ENCODE results near the gene CNTN2. TPM values are rescaled to one million over a fixed set of nuclear protein-coding genes. Genes with fewer than 3 reads are reported as not detected.
A peak's percentile ranks its signal among the peaks of the same experiment; 100 is the strongest.

Gene CNTN2
- total RNA-seq, 6 experiments from 2014 or later: not detected

- Mint-ChIP-seq H3K4me3 (no peak overlapping the region), H3K36me3 (ENCODE audit: low read depth) (no peaks in the 10 kb centered on the region), H3K9me3 (no peaks in the 10 kb centered on the region), H3K27me3 (ENCODE audit: insufficient read depth) (peaks cover 32% of the 10 kb centered on the region), H3K27ac (no peak overlapping the region), H3K4me1 (ENCODE audit: low read depth) (no peaks in the 10 kb centered on the region)
- DNase-seq: no peak
- no peak for TF ChIP-seq CTCF (IDR thresholded peaks at IDR 0.05)
Measured at GRCh38 chr1:205061227-205061626, 18.2 kb downstream of the CNTN2 start.

- Mint-ChIP-seq H3K4me3 (no peak overlapping the region), H3K27me3 (ENCODE audit: insufficient read depth) (peaks cover 32% of the 10 kb centered on the region), H3K36me3 (ENCODE audit: low read depth) (no peaks in the 10 kb centered on the region), H3K27ac (no peak overlapping the region), H3K9me3 (no peaks in the 10 kb centered on the region), H3K4me1 (ENCODE audit: low read depth) (no peaks in the 10 kb centered on the region)
- DNase-seq: peak; percentile 51
- peak; percentile 91 for TF ChIP-seq CTCF (IDR thresholded peaks at IDR 0.05)
Measured at GRCh38 chr1:205061665-205062069, 18.7 kb downstream of the CNTN2 start.

- no peak for DNase-seq
- H3K27me3 Mint-ChIP-seq (ENCODE audit: insufficient read depth): peaks cover 29% of the 10 kb centered on the region
- no peak overlapping the region for H3K27ac Mint-ChIP-seq
- no peak for TF ChIP-seq CTCF (IDR thresholded peaks at IDR 0.05)
- H3K36me3 Mint-ChIP-seq (ENCODE audit: low read depth): no peaks in the 10 kb centered on the region
- no peaks in the 10 kb centered on the region for H3K9me3 Mint-ChIP-seq
- H3K4me1 Mint-ChIP-seq (ENCODE audit: low read depth): no peaks in the 10 kb centered on the region
- H3K4me3 Mint-ChIP-seq: no peak overlapping the region
Measured at GRCh38 chr1:205062319-205062718, 19.3 kb downstream of the CNTN2 start.

- Mint-ChIP-seq H3K27ac (no peak overlapping the region), H3K27me3 (ENCODE audit: insufficient read depth) (peaks cover 27% of the 10 kb centered on the region), H3K4me1 (ENCODE audit: low read depth) (no peaks in the 10 kb centered on the region), H3K4me3 (no peak overlapping the region), H3K9me3 (no peaks in the 10 kb centered on the region), H3K36me3 (ENCODE audit: low read depth) (no peaks in the 10 kb centered on the region)
- no peak for TF ChIP-seq CTCF (IDR thresholded peaks at IDR 0.05)
- DNase-seq: no peak
Measured at GRCh38 chr1:205062895-205063294, 19.9 kb downstream of the CNTN2 start.

- no peak for TF ChIP-seq CTCF (IDR thresholded peaks at IDR 0.05)
- Mint-ChIP-seq H3K9me3 (no peaks in the 10 kb centered on the region), H3K4me1 (ENCODE audit: low read depth) (no peaks in the 10 kb centered on the region), H3K4me3 (no peak overlapping the region), H3K27me3 (ENCODE audit: insufficient read depth) (peaks cover 25% of the 10 kb centered on the region), H3K27ac (no peak overlapping the region), H3K36me3 (ENCODE audit: low read depth) (no peaks in the 10 kb centered on the region)
- DNase-seq: no peak
Measured at GRCh38 chr1:205064301-205064700, 21.3 kb downstream of the CNTN2 start.

- no peak for TF ChIP-seq CTCF (IDR thresholded peaks at IDR 0.05)
- Mint-ChIP-seq H3K9me3 (no peaks in the 10 kb centered on the region), H3K36me3 (ENCODE audit: low read depth) (no peaks in the 10 kb centered on the region), H3K4me1 (ENCODE audit: low read depth) (no peaks in the 10 kb centered on the region), H3K27ac (no peak overlapping the region), H3K27me3 (ENCODE audit: insufficient read depth) (peaks cover 27% of the 10 kb centered on the region), H3K4me3 (no peak overlapping the region)
- DNase-seq: no peak
Measured at GRCh38 chr1:205064741-205065316, 21.8 kb downstream of the CNTN2 start.

Measured in HFFc6 (cell line).